Measurements from ENCODE around the gene CYB561D2. TPM values are rescaled to one million over a fixed set of nuclear protein-coding genes. Genes with fewer than 3 reads are reported as not detected.

The CYB561D2 gene
- total and polyA plus RNA-seq, 3 donors from 2014 or later, result 16.0 to 21.1 (median 18.9) TPM

DNA sequence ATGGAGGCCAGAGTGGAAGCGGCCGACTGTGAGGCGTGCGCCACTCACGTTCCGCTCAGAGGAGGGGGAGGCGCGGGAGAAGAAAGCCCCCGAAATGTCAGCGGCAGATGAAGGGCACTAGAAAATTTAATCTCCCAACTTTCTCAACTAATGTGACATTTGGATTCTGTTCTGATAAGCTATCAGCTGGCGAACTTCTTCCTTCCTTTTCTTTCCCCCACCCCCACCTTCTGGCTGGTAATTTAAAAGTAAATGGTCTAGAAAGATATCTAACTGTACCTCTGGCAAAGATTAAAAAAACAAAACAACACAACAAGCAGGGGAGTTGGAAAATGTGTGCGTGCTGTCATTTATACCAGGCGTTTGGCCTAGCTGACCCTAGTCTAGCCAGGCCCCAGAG, 35.1 kb downstream of the CYB561D2 start:
- Histone ChIP-seq H3K36me3 (ENCODE audit: low read depth, missing control alignments) (no peaks in the 10 kb centered on the region), H3K4me1 (peaks cover 9% of the 10 kb centered on the region), H3K4me3 (no peak overlapping the region), H3K9me3 (no peaks in the 10 kb centered on the region), H3K27ac (no peak overlapping the region), H3K27me3 (no peaks in the 10 kb centered on the region)
- 70 to 82% methylated on average over 13 of the region's 13 CpGs for WGBS, 2 donors
- intact Hi-C loops (cut with DNase I; ENCODE audit: low total_unique reads), result no loop called here
- TF ChIP-seq, protein P1, sequence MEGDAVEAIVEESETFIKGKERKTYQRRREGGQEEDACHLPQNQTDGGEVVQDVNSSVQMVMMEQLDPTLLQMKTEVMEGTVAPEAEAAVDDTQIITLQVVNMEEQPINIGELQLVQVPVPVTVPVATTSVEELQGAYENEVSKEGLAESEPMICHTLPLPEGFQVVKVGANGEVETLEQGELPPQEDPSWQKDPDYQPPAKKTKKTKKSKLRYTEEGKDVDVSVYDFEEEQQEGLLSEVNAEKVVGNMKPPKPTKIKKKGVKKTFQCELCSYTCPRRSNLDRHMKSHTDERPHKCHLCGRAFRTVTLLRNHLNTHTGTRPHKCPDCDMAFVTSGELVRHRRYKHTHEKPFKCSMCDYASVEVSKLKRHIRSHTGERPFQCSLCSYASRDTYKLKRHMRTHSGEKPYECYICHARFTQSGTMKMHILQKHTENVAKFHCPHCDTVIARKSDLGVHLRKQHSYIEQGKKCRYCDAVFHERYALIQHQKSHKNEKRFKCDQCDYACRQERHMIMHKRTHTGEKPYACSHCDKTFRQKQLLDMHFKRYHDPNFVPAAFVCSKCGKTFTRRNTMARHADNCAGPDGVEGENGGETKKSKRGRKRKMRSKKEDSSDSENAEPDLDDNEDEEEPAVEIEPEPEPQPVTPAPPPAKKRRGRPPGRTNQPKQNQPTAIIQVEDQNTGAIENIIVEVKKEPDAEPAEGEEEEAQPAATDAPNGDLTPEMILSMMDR (IDR thresholded peaks at IDR 0.05), result no peak
- no peak for TF ChIP-seq POLR2A (IDR thresholded peaks at IDR 0.05)
- DNase-seq, result no peak

GRCh38 chr3:50388016-50388719, 37.5 kb downstream of the CYB561D2 start:
- Histone ChIP-seq H3K9me3 (no peaks in the 10 kb centered on the region), H3K27me3 (no peaks in the 10 kb centered on the region), H3K4me1 (peaks cover 6% of the 10 kb centered on the region), H3K4me3 (no peak overlapping the region), H3K36me3 (ENCODE audit: low read depth, missing control alignments) (no peaks in the 10 kb centered on the region), H3K27ac (no peak overlapping the region)
- TF ChIP-seq POLR2A (IDR thresholded peaks at IDR 0.05), result no peak
- TF ChIP-seq, protein P1 (IDR thresholded peaks at IDR 0.05), result peak in 1 of 3 experiments; percentile 25
- no peak for DNase-seq
- WGBS, 2 donors, result 79 to 82% methylated on average over 20 to 24 of the region's 25 CpGs
- intact Hi-C loops (cut with DNase I; ENCODE audit: low total_unique reads), result no loop called here

DNA sequence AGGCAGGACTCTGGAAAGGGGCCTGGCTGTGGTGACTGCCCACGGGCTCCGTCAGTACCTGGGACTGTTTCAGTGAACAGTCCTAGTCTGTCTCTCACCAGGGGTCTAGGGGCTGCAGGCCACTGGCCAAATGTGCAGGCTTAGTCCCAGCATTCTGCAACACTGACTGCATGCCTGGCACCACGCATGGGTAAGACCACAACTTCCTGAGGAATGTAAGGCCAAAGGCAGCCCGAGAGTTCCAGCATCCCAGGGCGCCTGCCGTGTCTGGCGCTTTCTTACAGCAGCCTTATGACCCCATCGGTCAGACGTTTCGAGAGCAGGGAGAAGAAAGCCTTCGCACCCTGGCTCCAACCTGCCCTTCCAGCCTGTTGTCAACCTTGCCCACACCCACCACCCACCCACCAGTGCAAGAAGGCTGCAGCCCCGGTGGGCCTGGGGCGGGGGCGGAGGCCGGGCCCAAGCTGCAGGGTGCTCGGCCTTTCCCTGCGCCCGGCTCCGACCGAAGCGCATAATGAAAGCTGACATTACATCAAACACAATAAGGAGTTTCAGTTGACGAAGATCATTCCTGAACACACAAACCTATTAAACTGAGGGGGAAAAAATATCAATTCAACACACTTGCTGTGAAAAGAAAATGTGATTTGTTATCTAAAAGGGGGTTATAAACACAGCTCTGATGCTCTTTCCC, 38.2 kb downstream of the CYB561D2 start:
- no peak for DNase-seq
- Histone ChIP-seq H3K36me3 (ENCODE audit: low read depth, missing control alignments) (no peaks in the 10 kb centered on the region), H3K27me3 (no peaks in the 10 kb centered on the region), H3K4me3 (no peak overlapping the region), H3K4me1 (peaks cover 6% of the 10 kb centered on the region), H3K27ac (no peak overlapping the region), H3K9me3 (no peaks in the 10 kb centered on the region)
- 84 to 91% methylated on average over 19 to 22 of the region's 22 CpGs for WGBS, 2 donors
- TF ChIP-seq, protein P1 (IDR thresholded peaks at IDR 0.05), result peak in 1 of 3 experiments; percentile 0
- no peak for TF ChIP-seq POLR2A (IDR thresholded peaks at IDR 0.05)
- intact Hi-C loops (cut with DNase I; ENCODE audit: low total_unique reads), result no loop called here

- H3K27ac ChIP-seq, result no peak overlapping the region
- no peak for DNase-seq
- no peaks in the 10 kb centered on the region for H3K36me3 ChIP-seq (ENCODE audit: low read depth, missing control alignments)
- no peaks in the 10 kb centered on the region for H3K27me3 ChIP-seq
- 93 to 95% methylated on average over 6 of the region's 6 CpGs for WGBS, 2 donors
- peaks cover 6% of the 10 kb centered on the region for H3K4me1 ChIP-seq
- no peak overlapping the region for H3K4me3 ChIP-seq
- no peak for TF ChIP-seq POLR2A (IDR thresholded peaks at IDR 0.05)
- TF ChIP-seq, protein P1 (IDR thresholded peaks at IDR 0.05), result no peak
- no peaks in the 10 kb centered on the region for H3K9me3 ChIP-seq
- intact Hi-C loops (cut with DNase I; ENCODE audit: low total_unique reads), result no loop called here
Measured at GRCh38 chr3:50389414-50389767, 38.7 kb downstream of the CYB561D2 start.

All from testis (tissue), 3 donors.